Aorta (tissue), 5 donors: Measurements from ENCODE around the gene DISC1. TPM values are rescaled to one million over a fixed set of nuclear protein-coding genes. Genes with fewer than 3 reads are reported as not detected.

ENCODE experiments used
- ATAC-seq: fragments of 200-7000 bp; cut with Tn5 transposase; one replicate; pipeline ENCODE4 v1.9.1; 2022; ENCODE audit warnings: moderate library complexity; ENCODE audit not compliant: low FRiP score
- DNase-seq, 2 donors: peaks; one replicate each; pipeline ENCODE4 v3.0.0-alpha.2; 2020
- H3K27ac ChIP-seq, 2 donors: one replicate each; pipeline ENCODE4 v1.5.1; 2013; ENCODE audit warnings: low read length in 2 of 2, mild to moderate bottlenecking in 2 of 2, moderate library complexity in 2 of 2, control low read depth in 1 of 2, inconsistent platforms in 1 of 2, low read depth in 1 of 2
- H3K27me3 ChIP-seq, 2 donors: one replicate each; pipeline ENCODE4 v1.6.1; 2013; ENCODE audit warnings: control low read depth in 1 of 2, low read length in 1 of 2, mild to moderate bottlenecking in 1 of 2, moderate library complexity in 1 of 2; ENCODE audit not compliant: insufficient read depth in 2 of 2, control insufficient read depth in 1 of 2
- H3K36me3 ChIP-seq, 2 donors: one replicate each; pipeline ENCODE4 v1.6.1; 2013; ENCODE audit warnings: control low read depth in 1 of 2, low read length in 1 of 2, mild to moderate bottlenecking in 1 of 2; ENCODE audit not compliant: insufficient read depth in 2 of 2, control insufficient read depth in 1 of 2
- H3K4me1 ChIP-seq, 2 donors: one replicate each; pipeline ENCODE4 v1.6.1; 2013; ENCODE audit warnings: low read length in 2 of 2, control low read depth in 1 of 2, mild to moderate bottlenecking in 1 of 2, moderate library complexity in 1 of 2; ENCODE audit not compliant: insufficient read depth in 2 of 2, control insufficient read depth in 1 of 2
- H3K4me3 ChIP-seq, 2 donors: one replicate each; pipeline ENCODE4 v1.5.1; 2013; ENCODE audit warnings: low read length in 2 of 2, control low read depth in 1 of 2, mild to moderate bottlenecking in 1 of 2
- H3K9me3 ChIP-seq: one replicate; pipeline ENCODE4 v1.6.1; 2013; ENCODE audit warnings: mild to moderate bottlenecking, low read length; ENCODE audit not compliant: control insufficient read depth
- WGBS, 2 donors: extraction: QIAGEN DNeasy Blood & Tissue Kit; methylation state at CpG; one replicate each; pipeline ENCODE4 v1.1.7; 2013; 5-methylcytosine and 5-hydroxymethylcytosine counted together
- intact Hi-C, 2 donors: fragments of 100-400 bp; cut with DNase I; formaldehyde crosslinking; loops; one replicate each; pipeline versions ENCODE4 v1.14.2 to v1.15.0; 2022
- polyA plus RNA-seq, 2 donors: library from polyadenylated mRNA; stranded (reverse); fragments of 200-250 nt; gene quantifications; one replicate each; pipeline ENCODE4 v1.2.3, GENCODE V29; 2013
- total RNA-seq, 2 donors: library from RNA; stranded (reverse); fragmentation: NEBNext Ultra II Directional; extraction: Animal tissue kit (Norgen Biotek cat#: 25700); gene quantifications; one replicate each; pipeline ENCODE4 v1.2.1, GENCODE V29; 2021
- donor health status: healthy with polysubstance abuse.
- donor health status: Bipolar disorder and iron deficiency.
- donor health status: DM: no; HTN: no; CAD: no.
- donor health status: DM: no; HTN: no; CAD: no.
- donor health status: DM: yes; HTN: yes; CAD: no.

Gene DISC1
- total and polyA plus RNA-seq, 4 donors = 0.64 to 31.7 (median 6.0) TPM

DNA sequence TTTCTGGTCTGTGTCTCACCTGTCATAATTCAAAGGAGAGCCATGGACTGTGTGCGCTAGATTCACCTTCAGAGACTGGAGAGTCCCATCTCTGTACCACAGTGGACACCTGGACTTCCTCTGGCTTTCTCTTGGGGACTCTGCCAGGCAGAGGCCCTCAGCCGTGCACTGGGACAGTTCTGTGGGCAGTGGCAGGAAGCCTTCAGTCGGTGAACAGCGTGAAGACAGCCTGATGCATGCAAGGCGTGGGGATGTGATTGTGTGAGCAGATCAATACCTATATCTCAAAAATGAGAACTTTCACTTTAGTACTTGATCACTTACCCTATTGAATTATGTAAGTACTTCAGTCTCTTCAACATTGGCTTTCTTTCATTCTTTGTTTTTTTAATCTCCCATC is 245.3 kb downstream of the DISC1 start:
- whole genome bisulfite sequencing, 2 donors = 72 to 84% methylated on average over 5 of the region's 5 CpGs
- Histone ChIP-seq H3K4me1 (no peaks in the 10 kb centered on the region), H3K36me3 (no peaks in the 10 kb centered on the region), H3K4me3 (no peak overlapping the region), H3K27ac (no peak overlapping the region), H3K9me3 (no peaks in the 10 kb centered on the region), H3K27me3 (no peaks in the 10 kb centered on the region)
- intact Hi-C loops = no loop called here
- peak; percentile 7 for ATAC-seq
- no peak for DNase-seq

GRCh38 chr1:231872461-231872910 is 245.9 kb downstream of the DISC1 start:
- no peaks in the 10 kb centered on the region for H3K4me1 ChIP-seq
- WGBS, 2 donors = 69 to 82% methylated on average over 1 of the region's 1 CpG
- DNase-seq (no peak), ATAC-seq (no peak)
- no peaks in the 10 kb centered on the region for H3K36me3 ChIP-seq
- H3K27ac ChIP-seq = no peak overlapping the region
- intact Hi-C loops = no loop called here
- H3K27me3 ChIP-seq = no peaks in the 10 kb centered on the region
- no peak overlapping the region for H3K4me3 ChIP-seq
- H3K9me3 ChIP-seq = no peaks in the 10 kb centered on the region

GRCh38 chr1:231878737-231879136 is 252.1 kb downstream of the DISC1 start:
- DNase-seq = no peak
- ATAC-seq = no peak
- no peaks in the 10 kb centered on the region for H3K36me3 ChIP-seq
- intact Hi-C loops = no loop called here
- H3K27ac ChIP-seq = no peak overlapping the region
- no peaks in the 10 kb centered on the region for H3K4me1 ChIP-seq
- 87 to 88% methylated on average over 1 of the region's 1 CpG for WGBS, 2 donors
- H3K4me3 ChIP-seq = no peak overlapping the region
- H3K27me3 ChIP-seq = no peaks in the 10 kb centered on the region
- no peaks in the 10 kb centered on the region for H3K9me3 ChIP-seq

- ATAC-seq (no peak), DNase-seq (no peak)
- intact Hi-C loops = no loop called here
- 93 to 95% methylated on average over 1 of the region's 1 CpG for WGBS, 2 donors
- no peak overlapping the region for H3K27ac ChIP-seq
- no peaks in the 10 kb centered on the region for H3K36me3 ChIP-seq
- no peaks in the 10 kb centered on the region for H3K27me3 ChIP-seq
- no peak overlapping the region for H3K4me3 ChIP-seq
- H3K4me1 ChIP-seq = no peaks in the 10 kb centered on the region
- no peaks in the 10 kb centered on the region for H3K9me3 ChIP-seq
Measured at GRCh38 chr1:231879296-231879695, 252.7 kb downstream of the DISC1 start.

- intact Hi-C loops = no loop called here
- 93 to 97% methylated on average over 4 of the region's 4 CpGs for WGBS, 2 donors
Measured at GRCh38 chr1:231882333-231882732, 255.7 kb downstream of the DISC1 start.

GRCh38 chr1:231882790-231883189 is 256.2 kb downstream of the DISC1 start:
- Histone ChIP-seq H3K36me3 (no peaks in the 10 kb centered on the region), H3K4me3 (no peak overlapping the region), H3K9me3 (no peaks in the 10 kb centered on the region), H3K27ac (no peak overlapping the region), H3K4me1 (no peaks in the 10 kb centered on the region), H3K27me3 (no peaks in the 10 kb centered on the region)
- intact Hi-C loops = no loop called here
- 93% methylated on average over 8 of the region's 8 CpGs for WGBS, 2 donors
- no peak for ATAC-seq
- no peak for DNase-seq

More at GRCh38 chr1:231882333-231882732, 255.7 kb downstream of the DISC1 start:
- no peaks in the 10 kb centered on the region for H3K9me3 ChIP-seq
- no peak overlapping the region for H3K4me3 ChIP-seq
- H3K4me1 ChIP-seq = no peaks in the 10 kb centered on the region
- H3K27ac ChIP-seq = no peak overlapping the region
- no peak for ATAC-seq
- no peaks in the 10 kb centered on the region for H3K36me3 ChIP-seq
- DNase-seq = no peak
- H3K27me3 ChIP-seq = no peaks in the 10 kb centered on the region

DNA sequence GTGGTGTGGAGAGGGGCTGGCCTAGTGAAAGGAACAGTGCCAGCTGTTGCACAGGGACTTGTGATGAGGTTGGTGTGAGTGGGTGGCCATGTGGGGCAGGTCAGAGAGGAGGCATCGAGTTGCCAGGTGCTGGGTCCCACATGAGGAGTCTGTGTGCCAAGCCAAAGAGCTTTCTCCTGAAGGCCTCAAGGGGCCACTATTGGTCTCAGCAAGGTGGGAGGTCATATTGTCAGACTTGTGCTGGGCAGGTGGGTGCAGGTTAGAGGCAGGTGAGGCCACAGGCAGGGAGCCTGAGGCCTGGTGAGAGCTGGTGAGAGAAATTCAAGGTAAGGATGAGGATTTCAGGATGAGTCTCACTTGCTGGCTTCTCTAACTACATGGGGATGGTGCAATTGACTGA is 256.8 kb downstream of the DISC1 start:
- Histone ChIP-seq H3K4me3 (no peak overlapping the region), H3K9me3 (no peaks in the 10 kb centered on the region), H3K4me1 (no peaks in the 10 kb centered on the region), H3K27ac (no peak overlapping the region), H3K27me3 (no peaks in the 10 kb centered on the region), H3K36me3 (no peaks in the 10 kb centered on the region)
- intact Hi-C loops = no loop called here
- 95 to 98% methylated on average over 1 of the region's 1 CpG for WGBS, 2 donors
- no peak for DNase-seq
- ATAC-seq = no peak

DNA sequence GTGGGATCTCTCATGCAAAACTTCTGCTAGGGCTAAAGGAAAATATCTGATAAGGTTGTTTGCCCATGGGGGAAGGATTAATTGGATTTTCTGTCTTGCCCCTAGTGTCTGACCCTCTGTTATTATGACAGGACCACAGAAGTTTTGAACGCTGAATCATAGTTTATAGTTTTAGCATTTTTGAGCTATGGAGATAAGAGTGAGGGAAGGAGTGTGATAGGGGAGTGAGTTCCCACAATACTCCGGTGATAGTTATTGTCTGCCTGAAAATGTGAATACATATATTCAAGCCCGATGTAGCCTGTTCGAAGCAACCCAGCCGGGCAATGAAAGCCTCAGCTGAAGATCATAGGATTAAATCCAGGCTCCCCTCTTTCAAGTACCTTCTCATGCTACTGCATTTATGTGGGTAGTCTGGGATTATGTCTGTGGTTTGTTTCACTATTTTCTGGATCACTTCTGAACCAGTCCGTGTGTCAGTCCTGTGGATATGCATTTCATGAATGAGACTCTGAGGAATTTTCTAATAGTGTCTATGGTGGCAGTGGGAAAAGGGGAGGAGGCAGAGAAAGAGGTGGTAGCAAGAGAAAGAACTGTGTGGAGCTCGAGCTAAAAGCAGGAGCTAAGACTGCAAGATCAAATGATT is 258.7 kb downstream of the DISC1 start:
- Histone ChIP-seq H3K4me3 (no peak overlapping the region), H3K27me3 (no peaks in the 10 kb centered on the region), H3K36me3 (no peaks in the 10 kb centered on the region), H3K27ac (no peak overlapping the region), H3K4me1 (no peaks in the 10 kb centered on the region), H3K9me3 (no peaks in the 10 kb centered on the region)
- intact Hi-C loops = no loop called here
- ATAC-seq (no peak), DNase-seq (no peak)
- 33 to 40% methylated on average over 7 of the region's 7 CpGs for WGBS, 2 donors

GRCh38 chr1:231887166-231887565 is 260.6 kb downstream of the DISC1 start:
- H3K9me3 ChIP-seq = no peaks in the 10 kb centered on the region
- no peaks in the 10 kb centered on the region for H3K4me1 ChIP-seq
- no peaks in the 10 kb centered on the region for H3K27me3 ChIP-seq
- H3K36me3 ChIP-seq = no peaks in the 10 kb centered on the region
- ATAC-seq (no peak), DNase-seq (no peak)
- H3K27ac ChIP-seq = no peak overlapping the region
- 96 to 98% methylated on average over 3 of the region's 3 CpGs for WGBS, 2 donors
- intact Hi-C loops = no loop called here
- H3K4me3 ChIP-seq = no peak overlapping the region
